Body of pancreas (tissue), 4 donors: ENCODE results near the gene OSBPL10.

Experiments
- POLR2A ChIP-seq, 3 donors: fragments of 450-650 bp; IDR thresholded peaks; one replicate each; pipeline ENCODE4 v1.6.1; 2016; ENCODE audit warnings: antibody characterized with exemption in 3 of 3, mild to moderate bottlenecking in 2 of 3
- TF ChIP-seq, protein P1 (sequence below), 7 experiments: fragments of 450-650 bp in 4 of 7; fragments of 200-600 bp in 3 of 7; sonication (generic) in 3 of 7; IDR thresholded peaks; one replicate each; pipeline ENCODE4 v1.5.1; 2016 to 2019; ENCODE audit warnings: antibody characterized with exemption in 7 of 7

DNA sequence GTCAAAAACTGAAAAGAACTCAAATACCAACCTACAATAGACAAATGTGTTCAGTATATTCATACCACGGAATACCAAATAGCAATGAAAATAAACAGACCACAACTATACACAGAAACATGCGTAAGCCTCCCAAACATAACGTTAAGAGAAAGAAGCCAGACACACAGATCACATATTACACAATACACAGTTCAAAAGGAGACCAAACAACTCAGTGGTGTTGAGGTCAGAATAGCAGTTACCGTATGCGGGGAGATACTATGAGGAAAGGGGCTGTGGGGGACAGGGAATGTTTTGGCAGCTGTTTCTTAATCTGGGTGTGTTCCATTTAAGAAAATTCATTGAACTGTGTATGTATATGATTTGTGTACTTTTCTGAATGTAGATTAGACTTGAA lies 6.6 kb downstream of the OSBPL10 start:
- TF ChIP-seq, protein P1, sequence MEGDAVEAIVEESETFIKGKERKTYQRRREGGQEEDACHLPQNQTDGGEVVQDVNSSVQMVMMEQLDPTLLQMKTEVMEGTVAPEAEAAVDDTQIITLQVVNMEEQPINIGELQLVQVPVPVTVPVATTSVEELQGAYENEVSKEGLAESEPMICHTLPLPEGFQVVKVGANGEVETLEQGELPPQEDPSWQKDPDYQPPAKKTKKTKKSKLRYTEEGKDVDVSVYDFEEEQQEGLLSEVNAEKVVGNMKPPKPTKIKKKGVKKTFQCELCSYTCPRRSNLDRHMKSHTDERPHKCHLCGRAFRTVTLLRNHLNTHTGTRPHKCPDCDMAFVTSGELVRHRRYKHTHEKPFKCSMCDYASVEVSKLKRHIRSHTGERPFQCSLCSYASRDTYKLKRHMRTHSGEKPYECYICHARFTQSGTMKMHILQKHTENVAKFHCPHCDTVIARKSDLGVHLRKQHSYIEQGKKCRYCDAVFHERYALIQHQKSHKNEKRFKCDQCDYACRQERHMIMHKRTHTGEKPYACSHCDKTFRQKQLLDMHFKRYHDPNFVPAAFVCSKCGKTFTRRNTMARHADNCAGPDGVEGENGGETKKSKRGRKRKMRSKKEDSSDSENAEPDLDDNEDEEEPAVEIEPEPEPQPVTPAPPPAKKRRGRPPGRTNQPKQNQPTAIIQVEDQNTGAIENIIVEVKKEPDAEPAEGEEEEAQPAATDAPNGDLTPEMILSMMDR (IDR thresholded peaks at IDR 0.05), result no peak
- TF ChIP-seq POLR2A (IDR thresholded peaks at IDR 0.05), result no peak
